MM.1S (cell line): ENCODE measurements around the gene DEXI.

ENCODE experiments used
- DNase-seq: peaks from one replicate; pipeline ENCODE4 v3.0.0-alpha.2; 2015
- H2AFZ ChIP-seq: fragments of 300-600 bp; sonication (generic); 2 replicates; pipeline ENCODE4 v1.6.0; 2016; ENCODE audit warnings: antibody characterized with exemption, low read length
- H3F3A ChIP-seq: fragments of 300-600 bp; sonication (generic); 2 replicates; pipeline ENCODE4 v1.6.1; 2016; ENCODE audit warnings: mild to moderate bottlenecking, antibody characterized with exemption, low read length, moderate library complexity, mixed read lengths; ENCODE audit not compliant: insufficient read depth
- H3K27ac ChIP-seq: fragments of 300-600 bp; sonication (generic); 2 replicates; pipeline ENCODE4 v1.5.1; 2016; ENCODE audit warnings: mild to moderate bottlenecking, low read length
- H3K27me3 ChIP-seq: fragments of 300-600 bp; sonication (generic); replicated peaks from 2 replicates; pipeline ENCODE4 v1.6.0; 2016; ENCODE audit warnings: low read length; ENCODE audit not compliant: insufficient read depth
- H3K36me3 ChIP-seq: fragments of 300-600 bp; sonication (generic); replicated peaks from 2 replicates; pipeline ENCODE4 v1.6.1; 2016; ENCODE audit warnings: mild to moderate bottlenecking, low read length, mixed read lengths; ENCODE audit not compliant: insufficient read depth
- H3K4me1 ChIP-seq: fragments of 300-600 bp; sonication (generic); 2 replicates; pipeline ENCODE4 v1.6.1; 2016; ENCODE audit warnings: low read length, mixed read lengths
- H3K4me2 ChIP-seq: fragments of 300-600 bp; sonication (generic); 2 replicates; pipeline ENCODE4 v1.6.0; 2016; ENCODE audit warnings: low read depth, low read length
- H3K4me3 ChIP-seq: fragments of 300-600 bp; sonication (generic); 2 replicates; pipeline ENCODE4 v1.5.1; 2016; ENCODE audit warnings: low read length, mixed read lengths
- H3K79me2 ChIP-seq: fragments of 300-600 bp; sonication (generic); 2 replicates; pipeline ENCODE4 v1.6.1; 2016; ENCODE audit warnings: mixed run types, low read length, mixed read lengths
- H3K9ac ChIP-seq: fragments of 300-600 bp; sonication (generic); 2 replicates; pipeline ENCODE4 v1.6.1; 2016; ENCODE audit warnings: low read length, mixed read lengths
- H3K9me2 ChIP-seq: fragments of 300-600 bp; sonication (generic); replicated peaks from 2 replicates; pipeline ENCODE4 v1.6.1; 2016; ENCODE audit warnings: mild to moderate bottlenecking, low read length, mixed read lengths; ENCODE audit not compliant: insufficient read depth
- H3K9me3 ChIP-seq: fragments of 300-600 bp; sonication (generic); replicated peaks from 2 replicates; pipeline ENCODE4 v1.6.1; 2016; ENCODE audit warnings: mild to moderate bottlenecking, low read length, mixed read lengths; ENCODE audit not compliant: insufficient read depth
- H4K20me1 ChIP-seq: fragments of 300-600 bp; sonication (generic); 2 replicates; pipeline ENCODE4 v1.6.1; 2016; ENCODE audit warnings: mild to moderate bottlenecking, low read length, moderate library complexity, mixed read lengths; ENCODE audit not compliant: insufficient read depth
- EZH2 ChIP-seq: fragments of 300-600 bp; sonication (generic); optimal IDR thresholded peaks from 2 replicates; pipeline ENCODE3; 2017; ENCODE audit warnings: low read depth, mild to moderate bottlenecking, antibody characterized with exemption, low read length, mixed read lengths
- EZH2phosphoT487 ChIP-seq: fragments of 300-600 bp; sonication (generic); IDR thresholded peaks from 2 replicates; pipeline ENCODE4 v1.6.1; 2018; ENCODE audit warnings: antibody characterized with exemption, low read length
- TF ChIP-seq, protein P1 (sequence below): fragments of 300-600 bp; sonication (generic); IDR thresholded peaks from 2 replicates; pipeline ENCODE4 v1.5.1; 2016; ENCODE audit warnings: antibody characterized with exemption, low read length, mixed read lengths

DEXI gene

DNA sequence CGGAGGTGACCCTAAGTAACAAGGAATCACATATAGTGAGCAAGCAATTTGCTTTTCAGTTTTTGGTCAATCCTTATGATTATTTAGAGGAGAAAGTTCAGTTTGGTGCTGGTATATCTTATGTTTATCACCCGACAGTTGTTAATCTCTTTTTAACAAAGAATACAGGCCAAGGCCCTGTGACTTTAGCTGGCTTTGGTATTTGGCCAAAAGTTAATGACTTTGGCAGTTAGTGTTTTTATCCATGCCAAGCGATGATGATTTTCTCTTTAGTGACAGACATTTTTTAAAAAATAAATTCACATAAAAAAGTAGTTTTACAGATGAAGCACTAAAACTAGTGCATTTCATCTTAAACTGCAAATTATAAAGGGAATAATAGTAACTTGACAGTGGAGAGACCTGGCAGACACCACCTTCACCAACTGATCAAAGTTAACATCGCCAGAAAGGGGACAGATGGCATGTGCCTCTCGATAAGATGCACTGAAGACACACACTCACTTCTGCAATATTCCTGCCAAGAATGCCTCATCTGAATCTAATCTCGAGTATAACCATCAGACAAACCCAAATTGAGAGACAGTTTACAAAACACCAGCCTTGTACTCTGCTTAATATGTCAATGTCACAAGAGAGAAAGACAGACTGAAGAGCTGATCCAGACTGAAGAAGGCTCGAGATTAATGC, 6.9 kb downstream of the DEXI start:
- H3K4me1 ChIP-seq: peaks cover 26% of the 10 kb centered on the region
- H4K20me1 ChIP-seq: peaks cover 7% of the 10 kb centered on the region; the same call in 1 of the 2 replicates
- no peaks in the 10 kb centered on the region for H3K27me3 ChIP-seq
- H3K27ac ChIP-seq: no peak overlapping the region
- DNase-seq: no peak
- H3K36me3 ChIP-seq: no peaks in the 10 kb centered on the region
- TF ChIP-seq EZH2: no peak
- no peak for TF ChIP-seq EZH2phosphoT487
- TF ChIP-seq, protein P1, sequence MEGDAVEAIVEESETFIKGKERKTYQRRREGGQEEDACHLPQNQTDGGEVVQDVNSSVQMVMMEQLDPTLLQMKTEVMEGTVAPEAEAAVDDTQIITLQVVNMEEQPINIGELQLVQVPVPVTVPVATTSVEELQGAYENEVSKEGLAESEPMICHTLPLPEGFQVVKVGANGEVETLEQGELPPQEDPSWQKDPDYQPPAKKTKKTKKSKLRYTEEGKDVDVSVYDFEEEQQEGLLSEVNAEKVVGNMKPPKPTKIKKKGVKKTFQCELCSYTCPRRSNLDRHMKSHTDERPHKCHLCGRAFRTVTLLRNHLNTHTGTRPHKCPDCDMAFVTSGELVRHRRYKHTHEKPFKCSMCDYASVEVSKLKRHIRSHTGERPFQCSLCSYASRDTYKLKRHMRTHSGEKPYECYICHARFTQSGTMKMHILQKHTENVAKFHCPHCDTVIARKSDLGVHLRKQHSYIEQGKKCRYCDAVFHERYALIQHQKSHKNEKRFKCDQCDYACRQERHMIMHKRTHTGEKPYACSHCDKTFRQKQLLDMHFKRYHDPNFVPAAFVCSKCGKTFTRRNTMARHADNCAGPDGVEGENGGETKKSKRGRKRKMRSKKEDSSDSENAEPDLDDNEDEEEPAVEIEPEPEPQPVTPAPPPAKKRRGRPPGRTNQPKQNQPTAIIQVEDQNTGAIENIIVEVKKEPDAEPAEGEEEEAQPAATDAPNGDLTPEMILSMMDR: no peak
- no peak overlapping the region for H3K4me2 ChIP-seq
- H3F3A ChIP-seq: no peaks in the 10 kb centered on the region
- H3K4me3 ChIP-seq: no peak overlapping the region
- no peak overlapping the region for H2AFZ ChIP-seq
- H3K9me2 ChIP-seq: no peaks in the 10 kb centered on the region
- no peak overlapping the region for H3K9ac ChIP-seq
- H3K9me3 ChIP-seq: no peaks in the 10 kb centered on the region
- peaks cover 68% of the 10 kb centered on the region for H3K79me2 ChIP-seq

DNA sequence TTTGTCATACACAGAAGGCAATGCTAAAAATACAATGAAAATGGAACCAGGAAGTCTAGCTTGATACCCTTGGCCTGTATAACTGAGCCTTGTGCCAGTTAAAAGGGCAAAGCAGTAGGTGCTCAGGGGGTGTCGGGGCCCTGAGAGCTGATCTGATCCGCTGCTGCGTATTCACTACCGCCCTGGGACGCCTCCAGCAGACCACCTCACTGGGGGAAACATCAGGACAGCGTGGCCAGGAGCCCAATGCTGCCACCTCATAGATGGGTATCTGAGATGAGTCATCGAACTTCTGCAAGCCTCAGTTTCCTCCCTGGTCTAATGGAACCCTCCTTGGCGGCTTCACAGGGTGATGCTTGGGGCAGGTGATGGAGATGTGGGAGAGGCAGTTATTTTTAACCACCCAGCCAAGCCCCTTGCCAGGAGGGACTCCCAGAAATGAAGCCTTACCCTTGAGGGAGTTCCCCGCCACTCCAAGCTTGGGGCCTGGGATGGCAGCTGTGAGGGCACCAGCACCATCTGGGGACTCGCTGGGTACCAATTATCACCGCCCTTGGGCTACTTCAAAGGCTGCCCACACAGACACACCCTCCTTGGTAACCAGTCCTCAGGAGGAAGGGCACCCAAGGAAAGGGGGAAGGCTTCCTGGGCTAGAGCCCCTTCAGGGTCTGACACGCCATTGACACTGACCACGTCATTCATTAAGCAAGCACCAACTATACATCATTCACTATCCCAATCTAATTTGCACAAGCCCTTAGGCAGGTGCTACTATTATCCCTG, 7.8 kb downstream of the DEXI start:
- H3K9me2 ChIP-seq: no peaks in the 10 kb centered on the region
- no peak for DNase-seq

DNA sequence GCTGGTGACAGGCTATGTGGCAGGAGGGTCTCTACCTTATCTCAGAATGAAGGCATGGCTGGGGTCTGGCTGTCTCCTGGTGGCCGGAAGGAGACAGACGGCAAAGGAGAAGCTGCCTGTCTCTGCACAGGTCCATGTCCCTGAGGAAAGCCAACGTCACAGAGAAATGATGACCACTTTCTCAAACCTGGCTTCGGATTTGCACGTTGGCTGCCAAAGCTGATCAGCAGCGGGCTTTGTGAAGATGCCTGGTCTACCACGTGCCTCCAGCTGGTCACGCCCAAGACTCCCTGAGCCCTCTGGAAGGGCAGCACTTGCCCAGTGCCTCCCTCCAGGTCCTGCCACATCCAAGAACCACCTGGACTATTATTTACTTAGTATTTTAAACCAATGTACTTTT, 8.4 kb downstream of the DEXI start:
- Histone ChIP-seq H3F3A (no peaks in the 10 kb centered on the region), H3K36me3 (no peaks in the 10 kb centered on the region), H3K9ac (no peak overlapping the region), H2AFZ (no peak overlapping the region), H4K20me1 (0 out of 2 replicates have a peak, but pooled peaks cover 3% of the 10 kb centered on the region), H3K27me3 (no peaks in the 10 kb centered on the region), H3K4me2 (no peak overlapping the region), H3K79me2 (peaks cover 53% of the 10 kb centered on the region), H3K4me3 (no peak overlapping the region), H3K9me3 (no peaks in the 10 kb centered on the region), H3K9me2 (no peaks in the 10 kb centered on the region), H3K4me1 (peaks cover 12% of the 10 kb centered on the region; the same call in 1 of the 2 replicates), H3K27ac (no peak overlapping the region)
- DNase-seq: no peak
- TF ChIP-seq EZH2 (no peak), EZH2phosphoT487 (no peak)
- TF ChIP-seq, protein P1: no peak

More for the DNA sequence above, 7.8 kb downstream of the DEXI start:
- H3K4me2 ChIP-seq: no peak overlapping the region
- H3K9me3 ChIP-seq: no peaks in the 10 kb centered on the region
- H2AFZ ChIP-seq: no peak overlapping the region
- peaks cover 60% of the 10 kb centered on the region for H3K79me2 ChIP-seq
- H3K4me1 ChIP-seq: peaks cover 17% of the 10 kb centered on the region; the same call in 1 of the 2 replicates
- H3F3A ChIP-seq: no peaks in the 10 kb centered on the region
- H3K4me3 ChIP-seq: no peak overlapping the region
- TF ChIP-seq, protein P1: no peak
- TF ChIP-seq EZH2: no peak
- no peak for TF ChIP-seq EZH2phosphoT487
- no peak overlapping the region for H3K9ac ChIP-seq
- no peaks in the 10 kb centered on the region for H3K27me3 ChIP-seq
- H3K36me3 ChIP-seq: no peaks in the 10 kb centered on the region
- no peak overlapping the region for H3K27ac ChIP-seq
- H4K20me1 ChIP-seq: 0 out of 2 replicates have a peak, but pooled peaks cover 3% of the 10 kb centered on the region
